HG03175 (cell line): ENCODE results near the gene CRPPA.
"Not testable (repeated sequence)": the region's sequence is repeated elsewhere in the genome, so short reads cannot be mapped to it uniquely, and the experiment has no call there.

Experiments used
- ATAC-seq: cut with Tn5 transposase; IDR thresholded peaks from one replicate; pipeline ENCODE4 v1.9.1; 2021; ENCODE audit warnings: mild to moderate bottlenecking, moderate library complexity; ENCODE audit not compliant: unreplicated experiment

Gene CRPPA

GRCh38 chr7:16421333-16422102, at the start of gene CRPPA:
CRPPA (minus strand) TSS chr7:16421538; CDS start chr7:16421322, 216 bp downstream.
- peak; percentile 32 for ATAC-seq

- ATAC-seq: no peak
Measured at GRCh38 chr7:16465469-16466361, 44.4 kb upstream of the CRPPA start, which contains the start of gene SOSTDC1. SOSTDC1 (minus strand) TSS chr7:16465738; CDS start chr7:16465668, 70 bp downstream.

DNA sequence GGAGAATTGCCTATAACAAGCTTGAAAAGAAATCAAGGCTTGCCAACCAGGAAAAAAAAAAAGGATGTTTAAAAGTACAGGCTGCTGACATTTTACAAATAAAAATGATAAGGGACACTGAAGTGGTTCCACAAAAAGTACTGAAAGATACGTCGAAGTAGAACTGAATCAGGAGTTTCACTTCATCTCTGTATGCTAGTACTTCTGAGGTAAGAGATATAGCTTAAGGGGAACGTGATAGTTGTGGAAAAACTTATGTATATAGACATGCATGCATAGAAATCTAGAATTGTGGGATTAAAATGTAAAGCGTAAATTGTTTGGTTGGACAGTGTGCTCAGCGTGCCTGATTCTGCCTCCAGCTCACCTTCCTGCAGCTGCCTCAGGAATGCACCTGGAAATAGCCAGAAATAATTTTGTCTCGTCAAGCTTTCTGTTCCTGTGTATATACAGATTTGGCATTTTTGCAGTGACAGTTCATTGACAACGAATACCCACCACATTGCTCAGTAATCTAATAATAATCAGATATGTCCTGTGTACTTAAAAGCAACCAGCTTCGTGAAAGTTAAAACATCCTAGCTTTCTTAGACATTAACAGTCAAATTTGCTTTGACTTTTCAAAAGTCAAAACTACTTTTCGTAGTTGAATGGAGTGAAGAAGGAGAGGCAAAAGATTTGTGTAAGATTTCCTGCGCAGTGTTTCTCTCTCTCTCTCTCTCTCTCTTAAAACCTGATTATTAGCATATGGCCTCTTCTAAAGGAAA, 42.8 kb upstream of the CRPPA start:
- no peak for ATAC-seq

- no peak for ATAC-seq
Measured at GRCh38 chr7:16463520-16463919, 42.2 kb upstream of the CRPPA start.

DNA sequence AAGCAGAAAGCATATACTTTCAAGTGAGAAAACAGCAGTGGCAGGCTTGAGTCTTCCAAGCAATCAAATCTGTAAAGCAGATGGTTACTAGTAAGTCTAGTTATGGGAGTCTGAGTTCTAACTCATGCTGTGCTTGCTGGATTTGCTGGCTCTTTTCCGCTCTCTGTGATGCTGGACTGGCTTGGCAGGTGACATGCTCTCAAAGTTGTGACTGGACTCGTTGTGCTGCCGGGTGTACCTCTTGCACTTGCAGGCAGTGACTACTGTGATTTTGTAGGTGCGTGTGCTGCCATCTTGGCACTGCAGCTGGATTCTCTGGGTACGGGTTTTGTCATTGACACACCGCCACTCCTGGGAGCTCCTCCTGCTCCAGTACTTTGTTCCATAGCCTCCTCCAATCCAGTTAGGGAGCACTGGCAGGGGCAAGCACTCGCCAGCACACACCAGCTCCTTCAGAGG, 41.1 kb upstream of the CRPPA start:
- no peak for ATAC-seq

DNA sequence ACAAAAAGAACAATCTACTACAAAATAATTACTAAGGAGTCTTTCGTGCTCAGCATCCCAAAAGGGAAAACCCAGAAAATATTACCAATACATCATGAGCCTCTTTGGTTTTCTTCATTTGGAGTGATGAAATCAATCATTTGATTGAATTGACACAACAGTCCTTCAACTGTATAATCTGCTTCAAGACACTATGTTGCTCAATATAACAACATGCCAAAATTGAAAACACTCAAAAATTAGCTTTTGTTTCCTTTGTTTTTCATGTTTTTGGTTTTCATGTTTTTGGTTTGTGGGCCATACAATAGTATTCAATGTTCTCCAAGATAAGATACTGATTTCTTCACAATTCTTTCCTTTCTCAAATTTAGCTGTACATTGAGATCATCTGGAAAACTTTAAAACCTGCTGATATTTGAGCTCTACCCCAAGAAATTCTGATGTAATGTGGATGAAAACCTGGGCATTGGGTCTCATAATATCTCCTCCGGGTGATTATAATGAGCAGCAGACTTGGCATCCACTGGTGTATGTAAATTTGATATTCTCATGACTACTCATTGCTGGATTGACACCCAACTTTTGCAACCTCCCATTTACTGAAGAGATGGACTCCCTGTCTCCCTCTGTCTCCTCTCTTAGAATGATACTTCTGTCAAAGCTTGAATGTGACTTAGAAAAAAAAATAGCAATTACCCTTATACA, 39.6 kb upstream of the CRPPA start:
- no peak for ATAC-seq

DNA sequence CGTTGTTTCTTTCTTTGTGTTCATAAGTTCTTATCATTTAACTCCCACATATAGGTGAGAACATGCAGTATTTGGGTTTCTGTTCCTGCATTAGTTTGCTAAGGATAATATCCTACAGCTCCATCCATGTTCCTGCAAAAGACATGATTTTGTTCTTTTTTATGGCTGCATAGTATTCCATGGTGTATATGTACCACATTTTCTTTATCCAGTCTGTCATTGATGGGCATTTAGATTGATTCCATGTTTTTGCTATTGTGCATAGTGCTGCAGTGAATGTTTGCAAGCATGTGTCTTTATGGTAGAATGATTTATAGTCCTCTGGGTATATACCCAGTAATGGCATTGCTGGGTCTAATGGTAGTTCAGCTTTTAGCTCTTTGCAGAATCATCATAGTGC, 35.0 kb upstream of the CRPPA start:
- ATAC-seq: not testable (repeated sequence)

GRCh38 chr7:16455591-16455990, 34.3 kb upstream of the CRPPA start:
- no peak for ATAC-seq

GRCh38 chr7:16450366-16450765, 29.0 kb upstream of the CRPPA start:
- no peak for ATAC-seq

GRCh38 chr7:16447876-16448275, 26.5 kb upstream of the CRPPA start:
- ATAC-seq: no peak

GRCh38 chr7:16446508-16446907, 25.2 kb upstream of the CRPPA start:
- no peak for ATAC-seq

DNA sequence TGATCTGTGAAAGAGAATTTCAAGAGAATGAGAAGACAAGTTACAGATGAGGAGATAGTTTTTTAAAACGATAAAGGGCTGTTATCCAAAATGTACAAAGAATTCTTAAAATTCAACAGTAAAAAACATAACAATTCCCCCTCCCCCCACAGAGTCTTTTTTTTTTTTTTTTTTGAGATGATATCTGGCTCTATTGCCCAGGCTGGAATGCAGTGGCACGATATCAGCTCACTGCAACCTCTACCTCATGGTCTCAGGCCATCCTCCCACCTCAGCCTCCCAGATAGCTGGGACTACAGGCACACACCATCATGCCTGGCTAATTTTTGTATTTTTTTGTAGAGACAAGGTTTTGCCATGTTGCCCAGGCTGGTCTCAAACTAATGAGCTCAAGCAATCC, 22.5 kb upstream of the CRPPA start:
- ATAC-seq: not testable (repeated sequence)

GRCh38 chr7:16438988-16439387, 17.6 kb upstream of the CRPPA start:
- ATAC-seq: no peak

DNA sequence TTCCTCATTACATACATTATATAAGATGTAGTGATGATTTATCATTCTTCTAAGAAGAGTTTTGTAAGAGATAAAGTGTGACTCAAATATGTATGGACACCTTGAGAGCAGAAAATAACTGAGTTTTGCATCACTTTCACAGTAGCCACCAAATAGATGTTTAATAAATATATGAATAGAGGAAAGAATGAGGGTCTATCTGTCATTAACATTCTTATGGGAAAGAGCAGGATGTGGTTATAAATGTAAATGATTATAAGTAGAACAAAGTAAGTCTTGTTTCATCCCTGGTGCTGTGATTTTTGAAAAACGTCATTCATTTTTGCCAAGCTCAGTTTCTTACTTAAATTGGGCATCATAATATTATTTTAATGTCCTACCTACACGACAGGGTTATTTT, 15.0 kb upstream of the CRPPA start:
- ATAC-seq: no peak

GRCh38 chr7:16433568-16434122, 12.3 kb upstream of the CRPPA start:
- no peak for ATAC-seq

- ATAC-seq: no peak
Measured at GRCh38 chr7:16432425-16432731, 11.0 kb upstream of the CRPPA start.

- ATAC-seq: peak; percentile 75
Measured at GRCh38 chr7:16431646-16432424, 10.5 kb upstream of the CRPPA start.

DNA sequence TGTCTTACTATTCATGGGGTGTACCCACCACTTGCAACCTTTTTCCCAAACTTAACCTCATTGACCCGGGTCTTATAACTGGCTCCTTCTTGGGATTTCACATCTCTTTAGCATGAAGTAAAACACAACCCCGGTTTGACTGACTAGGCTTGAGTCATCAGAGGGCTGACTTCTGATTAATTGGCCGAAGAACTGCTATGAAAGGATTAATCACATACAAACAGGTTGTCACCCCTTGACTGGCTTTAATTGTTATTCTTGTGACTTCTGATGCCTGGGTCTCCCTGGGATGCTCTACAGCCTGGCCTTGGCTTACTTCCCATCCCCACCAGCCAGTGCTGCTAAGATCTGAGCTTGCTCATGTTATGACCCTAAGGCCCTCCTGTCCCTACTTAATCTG, 8.8 kb upstream of the CRPPA start:
- ATAC-seq: no peak

GRCh38 chr7:16428672-16429071, 7.3 kb upstream of the CRPPA start:
- no peak for ATAC-seq

DNA sequence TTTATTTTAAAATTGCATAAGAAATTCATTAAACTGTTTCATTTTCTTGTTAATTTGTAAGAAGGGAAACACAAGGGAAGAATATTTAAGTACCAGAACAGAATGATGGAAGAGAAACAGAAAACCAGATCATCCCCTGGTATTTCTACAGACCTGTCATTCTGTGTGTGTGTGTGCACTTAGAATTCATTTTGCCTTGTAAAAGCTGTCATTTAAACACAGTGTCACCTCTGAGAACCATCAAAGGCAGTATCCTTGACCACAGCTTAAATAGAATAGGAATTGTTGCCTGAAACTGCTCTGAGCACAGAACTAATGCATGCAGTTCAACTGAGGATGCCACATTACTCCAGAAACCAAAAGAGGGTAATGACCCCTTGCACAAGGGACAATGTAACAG, 6.8 kb upstream of the CRPPA start:
- ATAC-seq: no peak
